Measurements from ENCODE around the gene ALG14. TPM values are rescaled to one million over a fixed set of nuclear protein-coding genes. Genes with fewer than 3 reads are reported as not detected.

ALG14 gene
- total RNA-seq, 3 donors from 2014 or later: 1.2 to 1.6 (median 1.4) TPM

GRCh38 chr1:95080446-95080845 is 7.7 kb upstream of the ALG14 start:
- Histone ChIP-seq H3K36me3 (no peaks in the 10 kb centered on the region), H3K4me1 (no peaks in the 10 kb centered on the region), H3K27ac (no peak overlapping the region), H3K4me3 (no peak overlapping the region), H3K27me3 (no peaks in the 10 kb centered on the region), H3K9me3 (no peaks in the 10 kb centered on the region)
- DNase-seq (ENCODE audit: low spot score in 2 of 2): no peak
- no peak for TF ChIP-seq POLR2A (IDR thresholded peaks at IDR 0.05)
- no peak for TF ChIP-seq POLR2AphosphoS5 (IDR thresholded peaks at IDR 0.05)
- TF ChIP-seq CTCF (IDR thresholded peaks at IDR 0.05): no peak
- intact Hi-C loops (cut with DNase I; ENCODE audit: low total_unique reads): no loop called here

DNA sequence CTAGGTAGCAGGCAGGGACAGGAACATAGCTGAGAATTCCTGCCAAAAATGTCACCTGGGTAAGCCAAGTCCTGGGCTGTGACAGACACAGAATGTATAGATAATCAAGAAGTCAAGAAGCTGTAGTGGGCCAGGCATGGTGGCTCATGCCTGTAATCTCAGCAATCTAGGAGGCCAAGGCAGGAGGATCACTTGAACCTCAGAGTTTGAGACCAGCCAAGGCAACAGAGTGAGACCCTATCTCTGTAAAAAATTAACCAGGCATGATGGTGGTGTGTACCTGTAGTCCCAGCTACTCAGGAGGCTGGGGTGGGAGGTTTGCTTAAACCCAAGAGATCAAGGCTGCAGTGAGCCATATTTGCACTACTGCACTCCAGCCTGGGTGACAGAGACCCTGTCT is 3.3 kb upstream of the ALG14 start:
- no peak for TF ChIP-seq POLR2AphosphoS5 (IDR thresholded peaks at IDR 0.05)
- TF ChIP-seq CTCF (IDR thresholded peaks at IDR 0.05): no peak
- no peak for TF ChIP-seq POLR2A (IDR thresholded peaks at IDR 0.05)
- H3K27me3 ChIP-seq: no peaks in the 10 kb centered on the region
- H3K4me3 ChIP-seq: no peak overlapping the region
- H3K4me1 ChIP-seq: no peaks in the 10 kb centered on the region
- no peak for DNase-seq (ENCODE audit: low spot score in 2 of 2)
- H3K36me3 ChIP-seq: no peaks in the 10 kb centered on the region
- intact Hi-C loops (cut with DNase I; ENCODE audit: low total_unique reads): no loop called here
- no peaks in the 10 kb centered on the region for H3K9me3 ChIP-seq
- H3K27ac ChIP-seq: no peak overlapping the region

GRCh38 chr1:95073446-95073845 is 695 bp upstream of the ALG14 start:
- TF ChIP-seq CTCF (IDR thresholded peaks at IDR 0.05): no peak
- no peak for TF ChIP-seq POLR2AphosphoS5 (IDR thresholded peaks at IDR 0.05)
- no peak for TF ChIP-seq POLR2A (IDR thresholded peaks at IDR 0.05)
- DNase-seq (ENCODE audit: low spot score in 2 of 2): no peak
- Histone ChIP-seq H3K27ac (peak overlapping the region; percentile 89 to 93), H3K36me3 (no peaks in the 10 kb centered on the region), H3K4me3 (peak overlapping the region; percentile 62 to 76 (median 66)), H3K27me3 (no peaks in the 10 kb centered on the region), H3K4me1 (no peaks in the 10 kb centered on the region), H3K9me3 (no peaks in the 10 kb centered on the region)
- intact Hi-C loops (cut with DNase I; ENCODE audit: low total_unique reads): no loop called here

GRCh38 chr1:95072117-95072516 is 634 bp downstream of the ALG14 start:
- Histone ChIP-seq H3K9me3 (no peaks in the 10 kb centered on the region), H3K27ac (peak overlapping the region; percentile 89 to 93), H3K4me1 (no peaks in the 10 kb centered on the region), H3K27me3 (no peaks in the 10 kb centered on the region), H3K36me3 (no peaks in the 10 kb centered on the region), H3K4me3 (peak overlapping the region; percentile 62 to 76 (median 66))
- intact Hi-C loops (cut with DNase I; ENCODE audit: low total_unique reads): no loop called here
- no peak for DNase-seq (ENCODE audit: low spot score in 2 of 2)
- TF ChIP-seq POLR2AphosphoS5 (IDR thresholded peaks at IDR 0.05) (no peak), CTCF (IDR thresholded peaks at IDR 0.05) (no peak), POLR2A (IDR thresholded peaks at IDR 0.05) (no peak)

- no peaks in the 10 kb centered on the region for H3K27me3 ChIP-seq
- TF ChIP-seq POLR2AphosphoS5 (IDR thresholded peaks at IDR 0.05): no peak
- no peak for TF ChIP-seq CTCF (IDR thresholded peaks at IDR 0.05)
- TF ChIP-seq POLR2A (IDR thresholded peaks at IDR 0.05): no peak
- no peaks in the 10 kb centered on the region for H3K36me3 ChIP-seq
- DNase-seq (ENCODE audit: low spot score in 2 of 2): no peak
- intact Hi-C loops (cut with DNase I; ENCODE audit: low total_unique reads): no loop called here
- H3K4me1 ChIP-seq: no peaks in the 10 kb centered on the region
- no peaks in the 10 kb centered on the region for H3K9me3 ChIP-seq
- peak overlapping the region; percentile 62 to 76 (median 66) for H3K4me3 ChIP-seq
- peak overlapping the region in 1 of 2 donors; percentile 93 for H3K27ac ChIP-seq
These were observed 1.2 kb downstream of the ALG14 start for GRCh38 chr1:95071539-95071938.
